ENCODE data around the gene GNB1. TPM values are rescaled to one million over a fixed set of nuclear protein-coding genes. Genes with fewer than 3 reads are reported as not detected.
"Not testable (repeated sequence)": the region's sequence is repeated elsewhere in the genome, so short reads cannot be mapped to it uniquely, and the experiment has no call there.

The GNB1 gene
- polyA plus RNA-seq, 3 donors, result 278 to 310 (median 280) TPM

DNA sequence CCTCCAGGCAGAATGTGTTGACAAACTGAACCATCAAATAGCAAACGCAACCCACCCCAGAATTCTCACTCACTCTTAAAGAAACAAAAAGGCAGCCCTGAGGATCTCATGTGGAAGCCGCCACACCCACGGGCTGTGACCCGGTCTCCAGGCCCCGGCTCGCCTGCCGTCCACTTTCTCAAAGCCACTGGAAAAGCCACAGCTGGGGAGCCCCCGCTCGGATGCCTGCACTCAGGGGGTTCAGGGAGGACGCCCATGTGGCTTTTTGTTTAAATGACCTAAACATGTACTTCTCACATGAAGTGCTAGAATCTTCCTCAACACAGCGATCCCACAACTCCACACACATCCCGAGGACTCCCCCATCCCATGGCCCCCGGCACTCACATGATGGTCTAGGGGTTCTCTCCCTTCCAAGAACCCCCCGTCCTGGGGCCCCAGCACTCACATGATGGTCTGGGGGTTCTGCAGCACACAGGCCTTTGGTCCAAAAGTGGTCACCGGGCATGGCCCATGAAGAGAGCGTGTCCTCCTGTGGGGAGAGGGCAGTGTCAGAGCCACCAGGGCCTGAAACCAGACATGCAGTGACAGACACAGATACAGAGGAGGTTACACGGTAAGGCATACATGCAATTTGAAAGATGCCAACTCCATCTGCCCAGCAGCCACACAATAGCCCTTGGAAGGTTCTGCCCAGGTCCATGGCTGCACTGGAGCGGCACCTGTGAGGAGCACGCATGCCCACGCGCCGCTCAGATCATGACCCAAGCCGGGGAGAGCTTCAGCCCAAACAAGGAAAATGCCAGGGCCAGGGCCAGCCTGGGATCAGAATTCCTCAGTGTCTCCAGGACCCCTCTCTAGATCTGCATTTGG, 129.1 kb downstream of the GNB1 start:
- no peak for DNase-seq (ENCODE audit: extremely low read depth in 1 of 11, low read depth in 9 of 11, low spot score in 4 of 11)

GRCh38 chr1:1760715-1761114, 130.2 kb downstream of the GNB1 start:
- no peak for DNase-seq (ENCODE audit: extremely low read depth in 1 of 11, low read depth in 9 of 11, low spot score in 4 of 11)

DNA sequence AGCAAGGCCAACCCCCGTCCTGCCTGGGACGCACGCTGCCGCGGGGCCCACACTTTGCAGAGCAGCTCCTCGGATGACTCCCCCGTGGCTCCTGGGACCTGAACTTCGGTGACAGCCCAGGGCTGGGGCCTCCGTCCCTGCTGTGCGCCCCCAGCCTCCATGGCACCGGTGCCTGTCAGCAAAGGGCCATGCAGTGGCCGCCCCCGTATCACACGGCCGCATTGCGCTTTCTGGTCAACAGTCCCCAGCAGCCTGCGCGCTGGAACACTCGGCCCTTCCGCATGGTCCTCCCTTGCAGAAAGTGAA, 130.6 kb downstream of the GNB1 start:
- no peak for DNase-seq (ENCODE audit: extremely low read depth in 1 of 11, low read depth in 9 of 11, low spot score in 4 of 11)

GRCh38 chr1:1759456-1760344, 131.2 kb downstream of the GNB1 start:
- no peak for DNase-seq (ENCODE audit: extremely low read depth in 1 of 11, low read depth in 9 of 11, low spot score in 4 of 11)

DNA sequence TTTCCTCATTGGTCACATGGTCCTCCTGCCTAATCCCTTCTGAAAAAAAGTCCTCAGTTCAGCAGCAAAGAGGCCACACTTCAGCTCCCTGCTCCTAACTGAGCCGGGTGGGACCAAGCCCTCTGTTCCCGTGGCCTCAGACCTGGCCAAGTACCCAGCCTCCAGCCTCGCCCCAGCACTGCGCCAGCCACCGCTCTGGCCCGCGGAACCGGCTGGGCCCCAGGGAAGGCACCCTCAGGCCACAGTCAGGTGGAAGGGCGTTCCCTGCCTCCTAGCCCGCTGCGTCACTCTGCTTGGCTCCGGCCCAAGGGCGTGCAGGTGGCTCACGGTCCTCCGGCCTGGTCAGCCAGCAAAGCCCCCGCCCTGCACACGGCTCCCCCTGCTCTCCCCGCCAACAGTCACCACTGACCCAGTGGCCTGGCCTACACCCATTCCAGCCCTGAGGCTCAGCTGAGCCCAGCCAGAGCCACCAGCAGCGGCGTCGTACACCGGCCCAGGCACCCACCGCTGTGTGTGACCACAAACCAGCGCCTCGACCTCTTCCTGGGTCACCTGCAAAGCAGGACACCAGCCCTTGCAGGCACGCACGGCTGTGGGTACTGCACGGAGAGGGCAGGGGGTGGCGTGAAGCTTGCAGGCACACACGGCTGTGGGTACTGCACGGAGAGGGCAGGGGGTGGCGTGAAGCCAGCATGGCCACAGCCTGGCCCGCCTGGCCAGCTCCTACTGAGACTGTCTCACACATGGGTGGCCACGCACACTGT, 132.0 kb downstream of the GNB1 start:
- peak in 1 of 11 donors; percentile 16 for DNase-seq (ENCODE audit: extremely low read depth in 1 of 11, low read depth in 9 of 11, low spot score in 4 of 11)

GRCh38 chr1:1758059-1758621, 132.7 kb downstream of the GNB1 start:
- no peak for DNase-seq (ENCODE audit: extremely low read depth in 1 of 11, low read depth in 9 of 11, low spot score in 4 of 11)

- DNase-seq (ENCODE audit: extremely low read depth in 1 of 11, low read depth in 9 of 11, low spot score in 4 of 11), result no peak
These were observed 133.3 kb downstream of the GNB1 start for GRCh38 chr1:1757422-1758058.

DNA sequence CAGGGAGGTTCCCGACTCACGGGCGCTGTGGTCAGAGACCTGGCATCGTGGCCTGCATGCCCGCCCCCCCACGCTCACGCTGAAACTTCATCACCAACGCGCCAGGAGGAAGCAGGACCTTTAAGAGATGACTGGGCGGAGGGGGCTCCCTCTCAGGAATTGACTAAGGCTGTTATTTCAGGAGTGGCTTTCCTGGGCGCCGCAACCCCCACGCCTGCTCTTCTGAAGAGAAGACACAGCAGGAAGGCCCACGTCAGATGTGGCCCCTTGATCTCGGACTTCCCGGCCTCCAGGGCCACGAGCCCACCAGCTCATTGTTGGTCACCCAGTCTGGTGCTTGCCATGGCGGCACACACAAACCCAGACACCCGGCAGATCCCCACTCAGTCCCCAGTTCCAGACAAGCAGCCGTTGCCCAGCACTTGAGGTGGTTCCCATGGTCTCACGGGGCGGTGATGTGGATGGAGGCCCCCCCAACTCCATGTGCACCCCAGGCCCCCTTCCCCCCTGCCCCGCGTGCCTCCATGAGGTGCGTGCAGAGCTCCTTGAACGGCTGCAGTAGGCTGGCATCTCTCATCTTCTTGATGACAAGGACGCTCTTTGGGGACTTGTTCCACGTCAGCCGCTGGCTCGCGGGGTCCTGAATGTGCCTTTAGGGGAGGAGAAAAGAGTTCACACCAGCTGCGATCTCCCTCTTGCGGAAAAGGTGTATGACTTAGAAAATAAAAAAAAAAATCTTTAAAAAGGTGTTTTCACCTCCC, 134.0 kb downstream of the GNB1 start:
- no peak for DNase-seq (ENCODE audit: extremely low read depth in 1 of 11, low read depth in 9 of 11, low spot score in 4 of 11)

GRCh38 chr1:1755852-1756251, 135.0 kb downstream of the GNB1 start:
- no peak for DNase-seq (ENCODE audit: extremely low read depth in 1 of 11, low read depth in 9 of 11, low spot score in 4 of 11)

GRCh38 chr1:1755426-1755825, 135.5 kb downstream of the GNB1 start:
- no peak for DNase-seq (ENCODE audit: extremely low read depth in 1 of 11, low read depth in 9 of 11, low spot score in 4 of 11)

DNA sequence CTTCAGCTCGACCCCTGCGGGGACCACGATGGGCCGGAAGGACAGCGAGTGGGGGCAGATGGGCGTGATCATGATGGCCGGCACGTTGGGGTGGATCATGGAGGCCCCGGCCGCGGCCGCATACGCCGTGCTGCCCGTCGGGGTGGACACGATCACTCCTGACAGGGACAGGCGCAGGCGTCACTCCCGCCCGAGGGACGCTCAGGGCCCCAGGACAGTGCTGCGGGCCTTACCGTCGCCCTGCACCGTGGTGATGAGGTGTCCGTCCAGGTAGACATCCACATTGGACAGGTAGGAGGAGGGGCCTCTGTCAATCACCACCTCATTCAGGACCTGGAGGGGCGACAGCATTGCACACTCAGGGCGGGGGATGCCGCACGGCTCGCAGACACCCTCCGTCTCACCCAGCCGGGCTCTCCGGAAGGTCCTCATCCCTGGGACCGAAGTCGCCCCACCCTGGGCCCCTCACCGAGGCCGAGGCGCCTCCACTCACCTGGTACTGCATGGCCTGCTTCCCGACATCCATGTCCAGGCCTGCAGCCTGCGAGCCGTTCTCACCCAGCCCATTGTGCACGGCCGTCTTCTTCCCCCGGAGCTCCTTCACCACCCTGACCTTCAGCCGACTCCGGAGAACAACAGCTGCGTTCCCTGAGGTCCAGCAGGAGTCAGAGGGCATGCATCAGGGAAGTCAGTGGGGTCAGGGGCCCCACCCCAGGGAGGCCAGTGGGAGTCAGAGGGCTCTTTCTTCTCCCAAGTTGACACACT, 136.7 kb downstream of the GNB1 start:
- DNase-seq (ENCODE audit: extremely low read depth in 1 of 11, low read depth in 9 of 11, low spot score in 4 of 11), result no peak

GRCh38 chr1:1753607-1754005, 137.3 kb downstream of the GNB1 start:
- no peak for DNase-seq (ENCODE audit: extremely low read depth in 1 of 11, low read depth in 9 of 11, low spot score in 4 of 11)

DNA sequence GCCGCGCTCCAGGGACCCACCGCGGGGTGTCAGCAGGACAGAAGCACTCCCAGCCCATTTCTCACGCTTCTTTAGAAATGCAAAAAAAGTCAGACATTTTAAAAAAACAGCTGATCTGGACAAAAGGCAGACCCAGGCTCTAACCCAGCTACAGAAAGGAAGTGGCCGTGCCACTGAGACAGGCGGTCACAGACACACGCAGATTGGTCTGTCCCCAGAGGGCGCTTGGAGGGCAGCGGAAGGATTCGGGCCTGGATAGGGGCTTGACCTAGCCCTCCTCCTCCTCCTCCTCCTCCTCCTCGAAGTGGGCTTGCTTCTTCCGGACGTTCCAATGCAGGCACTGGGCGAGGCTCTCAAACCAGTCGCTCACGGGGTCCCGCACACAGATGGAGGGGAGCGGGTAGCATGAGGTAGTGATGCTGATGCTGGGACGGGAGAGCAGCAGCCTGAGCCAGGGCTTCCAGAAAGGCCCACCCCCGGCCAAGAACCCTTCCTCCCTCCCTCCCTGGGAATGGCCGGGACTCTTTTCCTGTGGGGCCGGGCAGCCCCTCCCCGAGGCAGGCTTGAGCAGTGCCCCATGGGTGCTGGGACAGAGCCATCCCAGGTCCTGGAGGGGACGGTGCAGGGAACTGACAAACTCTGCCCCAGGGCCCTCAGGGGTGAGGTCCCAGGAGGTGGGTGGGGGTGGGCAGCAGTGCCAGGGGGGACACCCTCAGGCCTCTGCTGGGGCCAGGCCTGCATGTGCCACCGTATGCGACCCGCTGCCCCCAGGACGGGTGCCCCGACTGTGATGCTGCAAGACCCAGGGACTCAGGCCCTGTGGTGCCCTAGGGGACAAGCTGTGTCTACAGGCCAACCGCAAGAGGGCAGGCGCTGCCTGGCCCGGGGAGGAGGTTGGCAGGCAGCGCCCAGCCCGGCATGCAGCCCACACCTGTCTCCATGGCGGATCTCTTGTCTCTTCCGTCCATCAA, 138.0 kb downstream of the GNB1 start:
- no peak for DNase-seq (ENCODE audit: extremely low read depth in 1 of 11, low read depth in 9 of 11, low spot score in 4 of 11)

DNA sequence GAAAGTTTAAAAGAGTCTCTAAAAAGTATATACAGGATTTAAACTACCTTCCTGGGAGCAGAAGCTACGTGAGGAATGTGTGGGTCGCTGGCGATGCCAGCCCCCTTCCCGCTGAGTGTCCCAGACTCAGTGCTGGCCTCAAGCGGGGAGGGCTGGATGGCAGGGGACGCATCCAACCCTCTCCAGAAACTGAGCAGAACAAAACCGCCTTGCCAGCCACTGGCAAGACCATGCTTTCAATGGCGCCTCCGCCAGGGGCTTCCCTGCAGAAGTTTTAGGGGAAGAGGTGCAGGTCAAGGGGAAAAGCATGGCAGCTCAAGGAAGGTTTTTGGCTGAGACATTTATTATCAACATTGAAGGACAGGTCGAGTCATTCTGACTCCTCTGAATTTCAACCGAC, 138.7 kb downstream of the GNB1 start:
- DNase-seq (ENCODE audit: extremely low read depth in 1 of 11, low read depth in 9 of 11, low spot score in 4 of 11), result no peak

GRCh38 chr1:1749941-1750340, 140.9 kb downstream of the GNB1 start:
- DNase-seq (ENCODE audit: extremely low read depth in 1 of 11, low read depth in 9 of 11, low spot score in 4 of 11), result not testable (repeated sequence)

DNA sequence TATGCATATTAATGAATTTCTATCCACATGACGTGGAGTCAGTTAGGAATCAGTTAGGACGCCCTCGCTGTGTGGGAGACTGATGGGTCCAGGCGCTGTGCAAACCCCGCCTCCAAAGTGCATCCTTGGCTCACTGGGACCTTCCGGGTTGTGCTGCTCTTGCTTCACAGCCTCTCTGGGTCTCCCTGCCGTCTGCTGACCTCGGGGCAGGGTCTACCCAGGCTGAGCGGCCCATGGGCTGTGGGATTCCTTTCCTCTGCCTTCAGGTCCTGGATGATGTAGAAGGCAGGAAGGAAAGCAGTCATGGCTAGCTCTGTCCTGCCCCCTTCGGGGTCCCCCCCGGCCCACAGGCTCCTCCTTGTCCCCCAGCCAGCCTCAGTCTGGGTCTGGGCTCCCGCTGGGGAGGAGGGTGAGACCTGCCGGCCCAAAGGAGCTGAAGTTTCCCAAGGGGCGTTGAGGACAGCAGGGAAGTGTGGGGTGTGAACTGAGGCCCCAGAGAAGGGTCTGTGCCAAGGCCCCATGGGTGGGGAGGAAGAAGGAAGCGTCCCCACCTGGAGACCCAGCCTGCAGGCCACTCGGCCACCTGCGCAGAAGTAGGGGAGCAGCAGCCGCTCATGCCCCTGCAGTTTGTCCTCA, 142.1 kb downstream of the GNB1 start:
- no peak for DNase-seq (ENCODE audit: extremely low read depth in 1 of 11, low read depth in 9 of 11, low spot score in 4 of 11)
